GM12878 (cell line): ENCODE results near the gene SLITRK5.

ENCODE experiments used
- ETV6 ChIP-seq, 2 experiments: fragments of 450-650 bp in 1 of 2; IDR thresholded peaks in 1 of 2; conservative IDR thresholded peaks in 1 of 2; 2 replicates each; pipeline ENCODE4 v1.6.1; 2014; ENCODE audit warnings: antibody characterized with exemption in 1 of 2, borderline replicate concordance in 1 of 2, low read depth in 1 of 2, mild to moderate bottlenecking in 1 of 2, moderate library complexity in 1 of 2
- ZNF274 ChIP-seq: IDR thresholded peaks from one replicate; pipeline ENCODE4 v1.8.0; 2011; ENCODE audit not compliant: insufficient read length, insufficient read depth
- TF ChIP-seq, protein P1 (sequence below): fragments of 450-650 bp; conservative IDR thresholded peaks from 2 replicates; pipeline ENCODE4 v1.6.1; 2017; ENCODE audit warnings: mild to moderate bottlenecking, moderate library complexity
- TF ChIP-seq, protein P2 (sequence below), 3 experiments: IDR thresholded peaks in 2 of 3; conservative IDR thresholded peaks in 1 of 3; 2 replicates each; pipeline ENCODE4 v1.5.1; 2011; ENCODE audit warnings: low read depth in 3 of 3, low read length in 3 of 3, mild to moderate bottlenecking in 3 of 3, control low read depth in 2 of 3, moderate library complexity in 2 of 3, inconsistent platforms in 1 of 3, mixed read lengths in 1 of 3; ENCODE audit not compliant: control insufficient read depth in 2 of 3, insufficient read depth in 1 of 3; ENCODE audit errors: extremely low read depth in 1 of 3
- TF ChIP-seq, protein P3 (sequence below): IDR thresholded peaks from 2 replicates; pipeline ENCODE4 v1.6.1; 2012; ENCODE audit warnings: low read depth, low read length, improper control_type of control experiment

DNA sequence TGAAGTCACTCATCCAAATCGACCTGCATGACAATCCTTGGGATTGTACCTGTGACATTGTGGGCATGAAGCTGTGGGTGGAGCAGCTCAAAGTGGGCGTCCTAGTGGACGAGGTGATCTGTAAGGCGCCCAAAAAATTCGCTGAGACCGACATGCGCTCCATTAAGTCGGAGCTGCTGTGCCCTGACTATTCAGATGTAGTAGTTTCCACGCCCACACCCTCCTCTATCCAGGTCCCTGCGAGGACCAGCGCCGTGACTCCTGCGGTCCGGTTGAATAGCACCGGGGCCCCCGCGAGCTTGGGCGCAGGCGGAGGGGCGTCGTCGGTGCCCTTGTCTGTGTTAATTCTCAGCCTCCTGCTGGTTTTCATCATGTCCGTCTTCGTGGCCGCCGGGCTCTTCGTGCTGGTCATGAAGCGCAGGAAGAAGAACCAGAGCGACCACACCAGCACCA lies 5.9 kb downstream of the SLITRK5 start:
- TF ChIP-seq, protein P1, sequence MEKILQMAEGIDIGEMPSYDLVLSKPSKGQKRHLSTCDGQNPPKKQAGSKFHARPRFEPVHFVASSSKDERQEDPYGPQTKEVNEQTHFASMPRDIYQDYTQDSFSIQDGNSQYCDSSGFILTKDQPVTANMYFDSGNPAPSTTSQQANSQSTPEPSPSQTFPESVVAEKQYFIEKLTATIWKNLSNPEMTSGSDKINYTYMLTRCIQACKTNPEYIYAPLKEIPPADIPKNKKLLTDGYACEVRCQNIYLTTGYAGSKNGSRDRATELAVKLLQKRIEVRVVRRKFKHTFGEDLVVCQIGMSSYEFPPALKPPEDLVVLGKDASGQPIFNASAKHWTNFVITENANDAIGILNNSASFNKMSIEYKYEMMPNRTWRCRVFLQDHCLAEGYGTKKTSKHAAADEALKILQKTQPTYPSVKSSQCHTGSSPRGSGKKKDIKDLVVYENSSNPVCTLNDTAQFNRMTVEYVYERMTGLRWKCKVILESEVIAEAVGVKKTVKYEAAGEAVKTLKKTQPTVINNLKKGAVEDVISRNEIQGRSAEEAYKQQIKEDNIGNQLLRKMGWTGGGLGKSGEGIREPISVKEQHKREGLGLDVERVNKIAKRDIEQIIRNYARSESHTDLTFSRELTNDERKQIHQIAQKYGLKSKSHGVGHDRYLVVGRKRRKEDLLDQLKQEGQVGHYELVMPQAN, result no peak
- TF ChIP-seq ETV6 (conservative IDR thresholded peaks at IDR 0.05 in 1 of 2, IDR thresholded peaks at IDR 0.05 in 1 of 2; ENCODE audit: borderline replicate concordance in 1 of 2, low read depth in 1 of 2) (no peak), ZNF274 (no peak)
- TF ChIP-seq, protein P2, sequence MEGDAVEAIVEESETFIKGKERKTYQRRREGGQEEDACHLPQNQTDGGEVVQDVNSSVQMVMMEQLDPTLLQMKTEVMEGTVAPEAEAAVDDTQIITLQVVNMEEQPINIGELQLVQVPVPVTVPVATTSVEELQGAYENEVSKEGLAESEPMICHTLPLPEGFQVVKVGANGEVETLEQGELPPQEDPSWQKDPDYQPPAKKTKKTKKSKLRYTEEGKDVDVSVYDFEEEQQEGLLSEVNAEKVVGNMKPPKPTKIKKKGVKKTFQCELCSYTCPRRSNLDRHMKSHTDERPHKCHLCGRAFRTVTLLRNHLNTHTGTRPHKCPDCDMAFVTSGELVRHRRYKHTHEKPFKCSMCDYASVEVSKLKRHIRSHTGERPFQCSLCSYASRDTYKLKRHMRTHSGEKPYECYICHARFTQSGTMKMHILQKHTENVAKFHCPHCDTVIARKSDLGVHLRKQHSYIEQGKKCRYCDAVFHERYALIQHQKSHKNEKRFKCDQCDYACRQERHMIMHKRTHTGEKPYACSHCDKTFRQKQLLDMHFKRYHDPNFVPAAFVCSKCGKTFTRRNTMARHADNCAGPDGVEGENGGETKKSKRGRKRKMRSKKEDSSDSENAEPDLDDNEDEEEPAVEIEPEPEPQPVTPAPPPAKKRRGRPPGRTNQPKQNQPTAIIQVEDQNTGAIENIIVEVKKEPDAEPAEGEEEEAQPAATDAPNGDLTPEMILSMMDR (IDR thresholded peaks at IDR 0.05 in 2 of 3, conservative IDR thresholded peaks at IDR 0.05 in 1 of 3; ENCODE audit: control insufficient read depth in 2 of 3, extremely low read depth in 1 of 3, insufficient read depth in 1 of 3, low read depth in 3 of 3, low read length in 3 of 3), result no peak
- TF ChIP-seq, protein P3, sequence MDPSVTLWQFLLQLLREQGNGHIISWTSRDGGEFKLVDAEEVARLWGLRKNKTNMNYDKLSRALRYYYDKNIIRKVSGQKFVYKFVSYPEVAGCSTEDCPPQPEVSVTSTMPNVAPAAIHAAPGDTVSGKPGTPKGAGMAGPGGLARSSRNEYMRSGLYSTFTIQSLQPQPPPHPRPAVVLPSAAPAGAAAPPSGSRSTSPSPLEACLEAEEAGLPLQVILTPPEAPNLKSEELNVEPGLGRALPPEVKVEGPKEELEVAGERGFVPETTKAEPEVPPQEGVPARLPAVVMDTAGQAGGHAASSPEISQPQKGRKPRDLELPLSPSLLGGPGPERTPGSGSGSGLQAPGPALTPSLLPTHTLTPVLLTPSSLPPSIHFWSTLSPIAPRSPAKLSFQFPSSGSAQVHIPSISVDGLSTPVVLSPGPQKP, result no peak
